ENCODE measurements around the gene PAM.

PAM gene

DNA sequence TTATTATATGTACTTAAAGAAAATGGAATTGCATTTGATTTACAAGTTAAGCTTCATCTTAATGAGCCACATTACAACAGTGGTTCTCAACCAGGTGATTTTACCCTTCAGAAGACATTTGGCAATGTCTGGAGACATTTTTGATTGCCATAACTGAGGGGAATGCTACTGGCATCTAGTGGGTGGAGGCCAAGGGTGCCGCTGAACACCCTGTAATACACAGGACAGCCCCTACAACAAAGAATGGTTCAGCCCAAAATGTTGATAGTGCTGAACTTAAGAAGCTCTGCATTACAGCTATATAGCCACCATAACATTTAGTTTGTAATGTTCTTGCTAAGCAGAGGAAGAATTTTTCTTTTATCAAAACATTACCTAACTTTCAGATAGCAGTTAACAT lies 103.1 kb downstream of the PAM start:
- H3F3A ChIP-seq (ENCODE audit: insufficient read depth): no peaks in the 10 kb centered on the region
- H3K79me2 ChIP-seq (ENCODE audit: insufficient read depth, low read length): no peaks in the 10 kb centered on the region
- no peaks in the 10 kb centered on the region for H3K9me3 ChIP-seq (ENCODE audit: insufficient read depth, low read length)
- no peak overlapping the region for H3K4me2 ChIP-seq (ENCODE audit: low read depth, low read length, poor library complexity, severe bottlenecking)
- no peak for TF ChIP-seq EZH2phosphoT487 (conservative IDR thresholded peaks at IDR 0.05; ENCODE audit: low read length)
- TF ChIP-seq, protein P1, sequence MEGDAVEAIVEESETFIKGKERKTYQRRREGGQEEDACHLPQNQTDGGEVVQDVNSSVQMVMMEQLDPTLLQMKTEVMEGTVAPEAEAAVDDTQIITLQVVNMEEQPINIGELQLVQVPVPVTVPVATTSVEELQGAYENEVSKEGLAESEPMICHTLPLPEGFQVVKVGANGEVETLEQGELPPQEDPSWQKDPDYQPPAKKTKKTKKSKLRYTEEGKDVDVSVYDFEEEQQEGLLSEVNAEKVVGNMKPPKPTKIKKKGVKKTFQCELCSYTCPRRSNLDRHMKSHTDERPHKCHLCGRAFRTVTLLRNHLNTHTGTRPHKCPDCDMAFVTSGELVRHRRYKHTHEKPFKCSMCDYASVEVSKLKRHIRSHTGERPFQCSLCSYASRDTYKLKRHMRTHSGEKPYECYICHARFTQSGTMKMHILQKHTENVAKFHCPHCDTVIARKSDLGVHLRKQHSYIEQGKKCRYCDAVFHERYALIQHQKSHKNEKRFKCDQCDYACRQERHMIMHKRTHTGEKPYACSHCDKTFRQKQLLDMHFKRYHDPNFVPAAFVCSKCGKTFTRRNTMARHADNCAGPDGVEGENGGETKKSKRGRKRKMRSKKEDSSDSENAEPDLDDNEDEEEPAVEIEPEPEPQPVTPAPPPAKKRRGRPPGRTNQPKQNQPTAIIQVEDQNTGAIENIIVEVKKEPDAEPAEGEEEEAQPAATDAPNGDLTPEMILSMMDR (IDR thresholded peaks at IDR 0.05; ENCODE audit: insufficient read depth, low read length, poor library complexity, severe bottlenecking): no peak
- H3K4me3 ChIP-seq (ENCODE audit: insufficient read depth, low read length, poor library complexity, severe bottlenecking): no peak overlapping the region
- H3K27me3 ChIP-seq (ENCODE audit: low read length): no peaks in the 10 kb centered on the region
- no peak overlapping the region for H3K9ac ChIP-seq (ENCODE audit: low read length)
- no peaks in the 10 kb centered on the region for H4K20me1 ChIP-seq (ENCODE audit: low read depth, low read length)
- H3K9me2 ChIP-seq (replicated peaks; ENCODE audit: insufficient read depth, low read length): no peaks in the 10 kb centered on the region
- no peak overlapping the region for H3K27ac ChIP-seq (ENCODE audit: low read depth, low read length)
- H2AFZ ChIP-seq (ENCODE audit: low read depth, low read length, severe bottlenecking): no peak overlapping the region
- H3K36me3 ChIP-seq (ENCODE audit: low read length): no peaks in the 10 kb centered on the region

DNA sequence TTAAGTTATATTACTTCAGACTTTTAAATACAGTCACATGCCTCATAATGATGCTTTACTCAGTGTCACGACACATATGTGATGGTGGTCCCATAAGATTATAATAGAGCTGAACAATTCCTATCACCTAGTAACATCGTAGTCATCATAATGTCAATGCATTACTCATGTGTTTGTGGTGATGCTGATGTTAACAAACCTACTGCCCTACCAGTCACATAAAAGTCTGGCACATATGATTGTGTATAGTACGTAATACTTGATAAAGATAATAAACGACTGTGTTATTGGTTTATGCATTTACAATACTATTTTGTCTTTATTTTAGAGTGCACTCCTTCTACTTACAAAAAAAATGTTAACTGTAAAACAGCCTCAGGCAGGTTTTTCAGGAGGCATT lies 103.7 kb downstream of the PAM start:
- Histone ChIP-seq H4K20me1 (ENCODE audit: low read depth, low read length) (no peaks in the 10 kb centered on the region), H3K9me2 (replicated peaks; ENCODE audit: insufficient read depth, low read length) (no peaks in the 10 kb centered on the region), H3K36me3 (ENCODE audit: low read length) (no peaks in the 10 kb centered on the region), H3K4me2 (ENCODE audit: low read depth, low read length, poor library complexity, severe bottlenecking) (no peak overlapping the region), H3K4me3 (ENCODE audit: insufficient read depth, low read length, poor library complexity, severe bottlenecking) (no peak overlapping the region), H3K27me3 (ENCODE audit: low read length) (no peaks in the 10 kb centered on the region), H3F3A (ENCODE audit: insufficient read depth) (no peaks in the 10 kb centered on the region), H3K9ac (ENCODE audit: low read length) (no peak overlapping the region), H3K27ac (ENCODE audit: low read depth, low read length) (no peak overlapping the region), H3K9me3 (ENCODE audit: insufficient read depth, low read length) (no peaks in the 10 kb centered on the region), H3K79me2 (ENCODE audit: insufficient read depth, low read length) (no peaks in the 10 kb centered on the region), H2AFZ (ENCODE audit: low read depth, low read length, severe bottlenecking) (no peak overlapping the region)
- no peak for TF ChIP-seq EZH2phosphoT487 (conservative IDR thresholded peaks at IDR 0.05; ENCODE audit: low read length)
- TF ChIP-seq, protein P1 (IDR thresholded peaks at IDR 0.05; ENCODE audit: insufficient read depth, low read length, poor library complexity, severe bottlenecking): no peak

DNA sequence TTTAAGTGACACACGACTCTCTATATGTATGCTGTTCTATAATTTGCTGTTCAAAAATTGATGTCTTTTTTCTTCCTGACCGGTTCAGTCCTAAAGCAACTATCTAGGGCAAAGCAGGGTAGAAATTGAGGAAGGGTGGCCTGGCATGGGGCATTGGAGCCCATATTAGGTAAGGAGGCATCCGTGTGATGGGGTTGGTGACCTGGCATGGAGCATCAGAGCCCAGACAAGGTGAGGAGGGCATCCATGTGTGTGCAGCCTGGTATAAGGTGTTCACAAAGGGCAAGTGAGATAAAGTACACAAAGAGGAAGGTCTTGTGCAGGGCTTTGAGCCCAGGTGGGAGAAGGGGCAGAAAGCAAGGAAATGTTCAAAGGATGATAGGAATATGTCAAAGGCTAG lies 104.9 kb downstream of the PAM start:
- Histone ChIP-seq H3K9ac (ENCODE audit: low read length) (no peak overlapping the region), H4K20me1 (ENCODE audit: low read depth, low read length) (no peaks in the 10 kb centered on the region), H3K36me3 (ENCODE audit: low read length) (no peaks in the 10 kb centered on the region)

More for the DNA sequence above, 104.9 kb downstream of the PAM start:
- Histone ChIP-seq H3K9me2 (replicated peaks; ENCODE audit: insufficient read depth, low read length) (no peaks in the 10 kb centered on the region), H3F3A (ENCODE audit: insufficient read depth) (no peaks in the 10 kb centered on the region), H3K79me2 (ENCODE audit: insufficient read depth, low read length) (no peaks in the 10 kb centered on the region), H3K9me3 (ENCODE audit: insufficient read depth, low read length) (no peaks in the 10 kb centered on the region), H3K4me2 (ENCODE audit: low read depth, low read length, poor library complexity, severe bottlenecking) (no peak overlapping the region), H3K27ac (ENCODE audit: low read depth, low read length) (no peak overlapping the region), H2AFZ (ENCODE audit: low read depth, low read length, severe bottlenecking) (no peak overlapping the region), H3K27me3 (ENCODE audit: low read length) (no peaks in the 10 kb centered on the region), H3K4me3 (ENCODE audit: insufficient read depth, low read length, poor library complexity, severe bottlenecking) (no peak overlapping the region)
- TF ChIP-seq, protein P1 (IDR thresholded peaks at IDR 0.05; ENCODE audit: insufficient read depth, low read length, poor library complexity, severe bottlenecking): no peak
- TF ChIP-seq EZH2phosphoT487 (conservative IDR thresholded peaks at IDR 0.05; ENCODE audit: low read length): no peak
